Measurements from ENCODE around the gene VPS33A.
A peak's percentile ranks its signal among the peaks of the same experiment; 100 is the strongest.
"Not testable (repeated sequence)": the region's sequence is repeated elsewhere in the genome, so short reads cannot be mapped to it uniquely, and the experiment has no call there.

The VPS33A gene

GRCh38 chr12:122266230-122266901 lies at the start of gene VPS33A:
Gene VPS33A (minus strand): TSS chr12:122266494. CDS start chr12:122266408, 86 bp downstream.
- DNase-seq (ENCODE audit: low read depth, low spot score) = peak; percentile 99

- no peak for DNase-seq (ENCODE audit: low read depth, low spot score)
These were observed 46.6 kb upstream of the VPS33A start for GRCh38 chr12:122312926-122313325.

GRCh38 chr12:122311696-122312095 lies 45.4 kb upstream of the VPS33A start:
- DNase-seq (ENCODE audit: low read depth, low spot score) = no peak

GRCh38 chr12:122310626-122311333 lies 44.5 kb upstream of the VPS33A start:
- DNase-seq (ENCODE audit: low read depth, low spot score) = no peak

- no peak for DNase-seq (ENCODE audit: low read depth, low spot score)
These were observed 43.3 kb upstream of the VPS33A start for GRCh38 chr12:122309564-122310121.

GRCh38 chr12:122308811-122309210 lies 42.5 kb upstream of the VPS33A start:
- DNase-seq (ENCODE audit: low read depth, low spot score) = no peak

- DNase-seq (ENCODE audit: low read depth, low spot score) = peak; percentile 39
These were observed 40.1 kb upstream of the VPS33A start for GRCh38 chr12:122306407-122306806.

- DNase-seq (ENCODE audit: low read depth, low spot score) = no peak
These were observed 38.6 kb upstream of the VPS33A start for GRCh38 chr12:122304924-122305323.

GRCh38 chr12:122303068-122303467 lies 36.8 kb upstream of the VPS33A start:
- DNase-seq (ENCODE audit: low read depth, low spot score) = no peak

GRCh38 chr12:122298071-122298748 lies 31.9 kb upstream of the VPS33A start:
- no peak for DNase-seq (ENCODE audit: low read depth, low spot score)

GRCh38 chr12:122297494-122297893 lies 31.2 kb upstream of the VPS33A start:
- no peak for DNase-seq (ENCODE audit: low read depth, low spot score)

GRCh38 chr12:122295877-122296276 lies 29.6 kb upstream of the VPS33A start:
- DNase-seq (ENCODE audit: low read depth, low spot score) = no peak

- DNase-seq (ENCODE audit: low read depth, low spot score) = no peak
These were observed 26.8 kb upstream of the VPS33A start for GRCh38 chr12:122293081-122293480.

- DNase-seq (ENCODE audit: low read depth, low spot score) = no peak
These were observed 25.1 kb upstream of the VPS33A start for GRCh38 chr12:122291431-122291830.

- DNase-seq (ENCODE audit: low read depth, low spot score) = no peak
These were observed 17.4 kb upstream of the VPS33A start for GRCh38 chr12:122283680-122284079.

GRCh38 chr12:122282061-122282460 lies 15.8 kb upstream of the VPS33A start:
- DNase-seq (ENCODE audit: low read depth, low spot score) = no peak

GRCh38 chr12:122276242-122276641 lies 9.9 kb upstream of the VPS33A start:
- no peak for DNase-seq (ENCODE audit: low read depth, low spot score)

GRCh38 chr12:122275459-122275858 lies 9.2 kb upstream of the VPS33A start:
- no peak for DNase-seq (ENCODE audit: low read depth, low spot score)

- DNase-seq (ENCODE audit: low read depth, low spot score) = no peak
These were observed 436 bp downstream of the VPS33A start for GRCh38 chr12:122265886-122266229.

- no peak for DNase-seq (ENCODE audit: low read depth, low spot score)
These were observed 818 bp downstream of the VPS33A start for GRCh38 chr12:122265476-122265875.

- DNase-seq (ENCODE audit: low read depth, low spot score) = not testable (repeated sequence)
These were observed 5.6 kb downstream of the VPS33A start for GRCh38 chr12:122260735-122261134.

- DNase-seq (ENCODE audit: low read depth, low spot score) = not testable (repeated sequence)
These were observed 7.4 kb downstream of the VPS33A start for GRCh38 chr12:122258939-122259338.

Measured in ELF-1 (cell line).